ENCODE data around the gene ANO1. TPM values are rescaled to one million over a fixed set of nuclear protein-coding genes. Genes with fewer than 3 reads are reported as not detected.

The ANO1 gene
- total RNA-seq, 4 donors from 2014 or later, result 6.8 to 72.6 (median 36.2) TPM

GRCh38 chr11:70076461-70076931, 1.6 kb upstream of the ANO1 start:
- Histone ChIP-seq H3K27ac (no peak overlapping the region), H3K4me1 (no peaks in the 10 kb centered on the region), H3K27me3 (no peaks in the 10 kb centered on the region), H3K36me3 (no peaks in the 10 kb centered on the region), H3K9me3 (no peaks in the 10 kb centered on the region), H3K4me3 (no peak overlapping the region)
- intact Hi-C loops (cut with DNase I; ENCODE audit: low total_unique reads), result loop anchor here (10.0 kb wide), 1 partner anchor 78 kb away; no protein-coding TSS in a partner anchor
- DNase-seq, result peak in 1 of 2 donors; percentile 35
- TF ChIP-seq CTCF (IDR thresholded peaks at IDR 0.05) (no peak), POLR2A (IDR thresholded peaks at IDR 0.05) (no peak)

- H3K27ac ChIP-seq, result peak overlapping the region; percentile 45 to 60
- no peaks in the 10 kb centered on the region for H3K36me3 ChIP-seq
- H3K9me3 ChIP-seq, result no peaks in the 10 kb centered on the region
- no peaks in the 10 kb centered on the region for H3K4me1 ChIP-seq
- intact Hi-C loops (cut with DNase I; ENCODE audit: low total_unique reads), result loop anchor here (10.0 kb wide), 1 partner anchor 77 kb away; no protein-coding TSS in a partner anchor
- TF ChIP-seq POLR2A (IDR thresholded peaks at IDR 0.05) (no peak), CTCF (IDR thresholded peaks at IDR 0.05) (no peak)
- peak overlapping the region; percentile 29 to 36 for H3K4me3 ChIP-seq
- no peak for DNase-seq
- no peaks in the 10 kb centered on the region for H3K27me3 ChIP-seq
These were observed 564 bp upstream of the ANO1 start for GRCh38 chr11:70077411-70078094.

- Histone ChIP-seq H3K27me3 (no peaks in the 10 kb centered on the region), H3K27ac (peak overlapping the region; percentile 60 to 75), H3K9me3 (no peaks in the 10 kb centered on the region), H3K4me1 (no peaks in the 10 kb centered on the region), H3K4me3 (peak overlapping the region; percentile 33 to 37), H3K36me3 (no peaks in the 10 kb centered on the region)
- no peak for DNase-seq
- intact Hi-C loops (cut with DNase I; ENCODE audit: low total_unique reads), result loop anchor here (10.0 kb wide), 1 partner anchor 76 kb away; no protein-coding TSS in a partner anchor
- TF ChIP-seq CTCF (IDR thresholded peaks at IDR 0.05) (no peak), POLR2A (IDR thresholded peaks at IDR 0.05) (no peak)
These were observed 882 bp downstream of the ANO1 start for GRCh38 chr11:70078781-70079616.

- DNase-seq, result no peak
- H3K4me1 ChIP-seq, result no peaks in the 10 kb centered on the region
These were observed 1.6 kb downstream of the ANO1 start for GRCh38 chr11:70079691-70080090.

More at GRCh38 chr11:70079691-70080090, 1.6 kb downstream of the ANO1 start:
- H3K9me3 ChIP-seq, result no peaks in the 10 kb centered on the region
- H3K27ac ChIP-seq, result peak overlapping the region; percentile 60 to 75
- TF ChIP-seq CTCF (IDR thresholded peaks at IDR 0.05) (no peak), POLR2A (IDR thresholded peaks at IDR 0.05) (no peak)
- no peaks in the 10 kb centered on the region for H3K27me3 ChIP-seq
- H3K4me3 ChIP-seq, result no peak overlapping the region
- H3K36me3 ChIP-seq, result no peaks in the 10 kb centered on the region
- intact Hi-C loops (cut with DNase I; ENCODE audit: low total_unique reads), result loop anchor here (10.0 kb wide), 1 partner anchor 75 kb away; no protein-coding TSS in a partner anchor

All from uterus (tissue), 4 donors.